GM18505 (cell line): ENCODE data around the gene SHC3.

Experiments
- ATAC-seq: cut with Tn5 transposase; IDR thresholded peaks from one replicate; pipeline ENCODE4 v1.9.1; 2021; ENCODE audit not compliant: unreplicated experiment
- POLR2A ChIP-seq: IDR thresholded peaks from 4 replicates; pipeline ENCODE4 v1.6.1; 2011; ENCODE audit warnings: borderline replicate concordance; ENCODE audit not compliant: insufficient read depth, insufficient read length; ENCODE audit errors: extremely low read depth

SHC3 gene

DNA sequence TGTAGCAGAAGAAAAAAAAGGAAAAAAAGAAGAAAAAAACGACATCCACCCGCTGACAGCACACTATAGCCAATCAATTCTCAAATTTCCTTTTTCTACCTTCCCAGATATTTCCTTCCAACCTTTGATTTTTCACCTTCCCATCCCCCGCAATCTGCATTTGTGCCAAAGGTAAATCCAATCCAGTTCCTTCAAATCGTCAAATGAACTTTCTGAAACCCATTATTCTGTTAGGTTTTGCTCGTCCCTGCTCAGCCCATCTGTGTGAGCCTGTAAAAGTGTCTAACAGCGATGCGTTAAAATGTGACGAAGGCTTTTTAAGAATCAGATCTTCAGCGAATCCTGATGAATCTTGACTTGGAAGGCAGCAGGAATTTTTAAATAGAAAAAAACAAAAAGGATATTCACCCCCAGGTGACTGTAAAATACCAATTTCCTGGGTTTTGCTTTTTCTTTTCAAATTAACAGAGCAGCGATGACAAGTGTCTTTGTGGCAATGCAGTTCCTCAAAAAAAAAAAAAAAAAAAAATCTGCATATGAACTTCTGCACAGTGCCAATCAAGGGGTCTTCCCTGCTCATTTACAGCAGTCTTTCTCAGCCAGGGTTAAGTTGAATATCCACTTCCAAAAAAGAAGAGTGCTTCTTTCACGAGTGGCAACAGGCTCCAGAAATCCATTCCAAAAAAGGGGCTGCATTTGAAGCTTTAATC lies 367 bp upstream of the SHC3 start:
- no peak for TF ChIP-seq POLR2A

DNA sequence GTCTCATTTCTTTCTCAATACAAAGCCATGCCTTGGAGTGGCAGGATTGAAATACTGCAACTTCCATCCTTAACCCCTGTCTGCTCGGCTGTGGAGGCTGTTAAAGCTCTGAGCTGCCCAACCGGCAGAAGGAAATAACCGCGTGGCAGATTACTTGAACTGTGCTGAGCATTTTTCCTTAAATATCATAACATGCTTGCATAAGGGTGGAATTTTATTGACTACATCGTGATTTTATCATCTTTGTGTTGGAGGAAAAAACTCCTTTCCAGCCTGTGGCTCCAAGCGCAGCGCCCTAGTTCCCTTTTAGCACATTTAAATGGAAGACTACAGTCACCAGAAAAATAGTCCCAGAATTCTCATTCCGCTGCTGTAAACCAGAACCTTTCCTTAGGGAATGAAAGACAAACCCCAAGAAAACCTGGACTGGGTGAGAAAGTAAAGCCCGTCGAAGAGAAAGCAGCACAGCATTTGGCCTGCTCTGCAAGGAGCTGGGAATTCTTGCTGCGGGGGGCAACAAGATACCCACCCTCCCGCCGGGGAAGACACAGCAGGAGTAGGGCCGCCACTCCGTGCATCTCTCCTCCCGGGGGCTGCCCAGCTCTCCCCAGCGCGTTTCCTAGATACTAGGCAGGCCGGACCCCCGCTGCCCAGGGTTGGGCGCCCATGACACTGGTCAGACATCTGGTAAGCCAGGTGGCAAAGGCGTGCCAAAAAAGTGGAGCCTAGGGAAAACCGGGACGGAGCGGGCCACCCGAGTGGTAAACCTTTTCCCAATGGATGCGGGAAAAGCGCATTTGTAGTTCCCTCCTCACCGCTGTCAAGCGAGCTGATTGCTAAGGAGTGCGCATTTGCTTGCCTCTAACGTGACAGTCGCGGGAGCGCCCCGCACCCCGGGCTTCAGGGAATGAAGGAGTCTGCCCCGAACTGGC lies 1.3 kb downstream of the SHC3 start:
- no peak for TF ChIP-seq POLR2A
- no peak for ATAC-seq

More for the DNA sequence above, 367 bp upstream of the SHC3 start:
- ATAC-seq: no peak

DNA sequence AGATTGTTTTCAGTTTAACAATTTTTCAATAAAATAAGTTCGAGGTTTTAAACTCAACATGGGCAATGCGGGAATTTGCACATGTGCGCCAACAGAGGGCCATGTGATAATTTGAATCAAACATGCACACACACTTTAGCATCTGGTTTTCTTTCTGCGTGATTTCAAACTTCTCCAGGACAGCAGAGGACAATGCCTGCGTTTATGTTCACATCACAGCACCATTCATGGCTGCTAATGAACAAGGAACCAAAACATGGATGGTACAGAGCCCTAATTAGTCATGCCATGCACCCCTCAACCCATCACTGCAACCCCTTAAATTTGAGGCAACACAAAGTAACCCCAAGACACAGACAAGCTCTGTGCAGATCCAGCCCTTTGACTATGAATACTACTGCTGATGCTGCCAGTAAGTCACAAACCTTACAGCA lies 2.8 kb downstream of the SHC3 start:
- TF ChIP-seq POLR2A: no peak
- no peak for ATAC-seq

GRCh38 chr9:89174291-89174690 lies 4.3 kb downstream of the SHC3 start:
- no peak for ATAC-seq
- no peak for TF ChIP-seq POLR2A

GRCh38 chr9:89173072-89173471 lies 5.5 kb downstream of the SHC3 start:
- TF ChIP-seq POLR2A: no peak
- no peak for ATAC-seq

DNA sequence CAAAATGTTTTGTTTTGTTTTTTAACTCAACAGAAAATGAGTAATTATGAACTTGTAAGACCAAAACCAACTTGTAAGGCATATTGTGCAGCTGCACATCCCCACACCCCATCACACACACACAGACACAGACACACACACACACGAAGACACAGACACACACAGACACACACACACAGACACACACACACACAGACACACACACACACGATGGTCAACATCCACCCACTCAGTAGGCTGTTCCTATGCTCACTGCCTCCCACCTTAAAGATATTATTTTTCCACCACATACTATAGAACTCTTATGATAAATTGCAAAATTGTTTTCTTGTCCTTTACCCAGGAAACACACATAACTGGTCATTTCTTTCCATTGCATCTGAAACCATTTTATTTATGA lies 6.2 kb downstream of the SHC3 start:
- TF ChIP-seq POLR2A: no peak
- no peak for ATAC-seq

DNA sequence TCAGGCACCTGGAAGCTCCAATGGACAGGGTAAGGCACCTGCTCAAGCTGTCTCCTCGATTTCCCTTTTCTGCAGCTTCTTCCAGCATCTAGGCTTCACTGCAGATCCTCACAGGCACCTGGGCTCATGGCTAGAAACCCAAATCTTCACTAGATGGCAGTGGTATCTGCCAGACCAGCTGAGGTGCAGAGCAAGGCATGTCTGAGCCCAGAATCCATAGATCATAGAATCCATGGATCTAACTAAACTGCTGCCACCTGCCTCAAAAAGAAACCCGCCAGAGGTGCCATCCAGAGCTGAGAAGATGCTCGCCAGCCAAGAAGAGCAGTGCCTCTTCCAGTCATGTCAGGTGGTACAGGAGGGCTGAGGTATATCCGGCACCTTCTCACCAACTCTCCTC lies 6.9 kb downstream of the SHC3 start:
- no peak for ATAC-seq
- TF ChIP-seq POLR2A: no peak

- ATAC-seq: no peak
- TF ChIP-seq POLR2A: no peak
Observed at GRCh38 chr9:89171231-89171630, 7.4 kb downstream of the SHC3 start.

- no peak for ATAC-seq
Observed at GRCh38 chr9:89168901-89169813, 9.5 kb downstream of the SHC3 start.

DNA sequence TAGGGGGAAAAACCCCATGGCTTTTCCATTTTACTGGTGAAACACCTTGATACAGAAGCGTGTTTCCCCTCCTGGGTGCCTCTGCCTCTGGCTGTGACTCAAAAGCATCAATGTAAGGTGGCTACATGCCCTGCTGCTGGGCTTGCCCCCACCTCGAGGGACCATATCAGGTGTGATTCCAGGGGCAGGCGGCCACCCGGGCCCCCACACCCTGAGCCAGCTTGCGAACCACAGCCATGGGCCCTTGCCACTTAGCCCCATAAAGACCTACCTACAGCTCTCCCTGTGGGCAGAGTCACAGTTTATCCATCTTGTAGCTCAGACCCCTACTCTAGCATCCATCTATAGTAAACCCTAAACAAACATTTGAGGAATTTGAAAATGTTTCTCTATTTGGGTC lies 10.8 kb downstream of the SHC3 start:
- TF ChIP-seq POLR2A: no peak
- no peak for ATAC-seq

More at GRCh38 chr9:89168901-89169813, 9.5 kb downstream of the SHC3 start:
- no peak for TF ChIP-seq POLR2A

- no peak for TF ChIP-seq POLR2A
- no peak for ATAC-seq
Observed at GRCh38 chr9:89166852-89167251, 11.8 kb downstream of the SHC3 start.

GRCh38 chr9:89165880-89166279 lies 12.7 kb downstream of the SHC3 start:
- no peak for ATAC-seq
- no peak for TF ChIP-seq POLR2A

DNA sequence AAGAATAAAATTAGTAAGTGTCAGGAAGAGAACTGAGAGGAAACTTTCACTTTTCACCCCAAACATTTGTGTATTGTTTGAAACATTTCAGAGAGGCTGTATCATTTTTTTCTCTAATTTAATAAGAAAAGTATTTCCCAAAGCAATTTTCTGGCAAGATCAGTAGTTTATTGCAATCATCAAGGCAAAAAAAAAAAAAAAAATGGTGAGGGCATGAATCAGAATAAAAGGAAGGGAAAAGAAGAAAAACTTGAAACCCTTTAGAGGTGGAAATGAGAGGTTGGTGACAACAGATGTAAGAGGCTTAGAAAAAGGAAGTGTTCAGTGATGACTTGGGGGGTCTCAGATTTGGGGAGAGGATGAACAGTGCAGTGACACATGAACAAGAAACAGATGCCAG lies 13.3 kb downstream of the SHC3 start:
- ATAC-seq: no peak
- no peak for TF ChIP-seq POLR2A
